Measurements from ENCODE around the gene POU3F3. TPM values are rescaled to one million over a fixed set of nuclear protein-coding genes. Genes with fewer than 3 reads are reported as not detected.

Gene POU3F3
- total and polyA plus RNA-seq, 2 of the 8 experiments (the other 6 are each of a cell fraction or from before 2014, with no cell fraction given), result 0.09 TPM; not detected in 1

DNA sequence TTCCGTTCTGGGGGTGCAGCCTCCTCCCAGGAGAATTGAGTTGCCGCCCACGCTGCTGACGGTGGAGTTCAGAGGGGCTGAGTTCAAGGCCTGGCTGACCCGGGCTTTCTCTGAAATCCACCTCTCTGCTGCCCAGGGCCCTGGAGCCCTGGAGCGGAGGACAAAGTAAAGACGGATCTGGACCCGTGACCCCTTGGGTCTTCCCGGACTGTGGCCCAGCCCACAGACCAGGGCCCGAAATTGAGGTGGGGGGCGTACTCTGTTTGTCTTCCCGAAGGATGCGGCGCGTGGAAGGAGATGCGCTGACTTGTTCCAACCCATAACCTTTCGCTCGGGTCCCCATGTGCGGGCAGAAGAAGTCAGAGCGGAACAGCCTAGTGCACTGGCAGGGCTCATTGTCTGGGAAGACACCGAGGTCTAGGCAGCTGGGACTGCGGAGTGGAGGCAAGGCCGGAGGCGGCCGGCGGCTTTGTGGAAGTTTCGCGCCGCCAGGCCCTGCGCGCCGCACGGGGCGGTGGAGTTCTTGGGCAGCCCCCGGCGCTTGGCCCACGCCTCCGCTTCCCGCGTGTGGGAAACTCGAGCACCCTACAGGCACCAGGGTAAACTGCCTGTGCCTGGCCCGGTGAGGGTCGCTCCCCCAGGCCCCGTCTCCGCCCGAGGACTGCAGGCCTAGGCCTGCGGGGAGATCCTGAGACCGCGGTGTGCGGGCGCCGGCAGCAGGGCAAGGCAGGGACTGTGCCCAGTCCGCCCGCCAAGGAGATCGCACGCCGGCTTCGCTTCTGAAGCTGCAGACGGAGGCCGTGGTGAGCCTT lies 9.8 kb downstream of the POU3F3 start:
- Histone ChIP-seq H3K79me2 (ENCODE audit: control insufficient read depth in 1 of 2, insufficient read depth in 2 of 2, low read length in 2 of 2) (no peaks in the 10 kb centered on the region), H2BK20ac (ENCODE audit: low read length) (no peak overlapping the region), H2BK15ac (ENCODE audit: low read length) (peak overlapping the region; percentile 61; the same call in 1 of the 2 replicates), H3K18ac (ENCODE audit: extremely low read depth, low read length) (peak overlapping the region; percentile 93; the same call in 1 of the 2 replicates), H3K23ac (ENCODE audit: insufficient read length) (no peak overlapping the region), H4K91ac (replicated peaks; ENCODE audit: insufficient read length, low read length) (no peak overlapping the region), H3K27me3 (replicated peaks in 1 of 4; ENCODE audit: control insufficient read depth in 3 of 4, extremely low read depth in 1 of 4, insufficient read depth in 3 of 4, low read length in 3 of 4) (peaks cover 76 to 100% (median 92%) of the 10 kb centered on the region in 4 experiments), H3K36me3 (ENCODE audit: control insufficient read depth in 2 of 4, insufficient read depth in 4 of 4, low read length in 3 of 4) (no peaks in the 10 kb centered on the region; a peak in 1 of 8 replicates), H2BK12ac (ENCODE audit: low read depth, low read length) (peak overlapping the region; percentile 80; the same call in 1 of the 2 replicates), H3K4me3 (ENCODE audit: extremely low read depth in 1 of 4, insufficient read depth in 2 of 4, low read depth in 3 of 4, low read length in 4 of 4) (peak overlapping the region in 3 of 4 experiments; percentile 21 to 47 (median 29); a peak in 6 of 8 replicates), H4K8ac (ENCODE audit: extremely low read depth, insufficient read depth, low read length) (peak overlapping the region; percentile 77; the same call in 1 of the 2 replicates), H3K27ac (ENCODE audit: low read depth, low read length) (no peak overlapping the region), H3K4me1 (replicated peaks in 1 of 4; ENCODE audit: control insufficient read depth in 3 of 4, insufficient read depth in 4 of 4, low read length in 3 of 4) (peaks cover 8 to 45% (median 24%) of the 10 kb centered on the region in 4 experiments), H3K4ac (replicated peaks; ENCODE audit: insufficient read length, low read depth, low read length) (no peak overlapping the region), H2BK120ac (replicated peaks; ENCODE audit: low read depth, low read length) (no peak overlapping the region), H3K9me3 (ENCODE audit: insufficient read depth in 2 of 2, low read depth in 1 of 2, low read length in 1 of 2) (no peaks in the 10 kb centered on the region), H3K79me1 (ENCODE audit: low read depth, low read length) (no peaks in the 10 kb centered on the region), H2BK5ac (ENCODE audit: low read depth, low read length) (no peak overlapping the region), H3K9ac (replicated peaks in 1 of 4; ENCODE audit: extremely low read depth in 1 of 4, low read depth in 3 of 4, low read length in 3 of 4) (no peak overlapping the region), H3K23me2 (ENCODE audit: low read depth, low read length) (peaks cover 10% of the 10 kb centered on the region), H4K5ac (ENCODE audit: insufficient read length, low read depth, low read length) (no peak overlapping the region), H3K56ac (replicated peaks; ENCODE audit: insufficient read length, low read depth, low read length) (no peak overlapping the region), H2AFZ (ENCODE audit: low read length) (0 out of 2 replicates have a peak overlapping the region, but pooled peaks have one; percentile 17), H4K20me1 (replicated peaks in 1 of 2; ENCODE audit: control insufficient read depth in 1 of 2, insufficient read depth in 2 of 2, low read length in 2 of 2) (peaks cover 19 to 34% of the 10 kb centered on the region in 2 experiments), H2AK5ac (ENCODE audit: low read depth, low read length) (no peak overlapping the region), H3K4me2 (ENCODE audit: insufficient read depth in 1 of 2, low read depth in 2 of 2, low read length in 2 of 2) (peak overlapping the region; percentile 66 to 70), H3K14ac (ENCODE audit: insufficient read length) (no peak overlapping the region)
- DNase-seq (ENCODE audit: low read depth in 1 of 2, low spot score in 2 of 2) (peak in 1 of 2 experiments; percentile 76), FAIRE-seq (no peak)
- WGBS, 2 experiments (ENCODE audit: extremely low coverage in 1 of 2, insufficient coverage in 1 of 2, insufficient read length in 1 of 2, insufficient replicate concordance in 2 of 2, low coverage in 1 of 2, low lambda C conversion rate in 2 of 2, missing lambda C conversion rate in 1 of 2), result 4% methylated on average over 30 of the region's 60 CpGs; no CpG with 5 or more reads in 1 of the 2 experiments
- ChIA-PET CTCF (ENCODE audit: partially characterized antibody) (no interaction called here), POLR2A (ENCODE audit: partially characterized antibody) (no interaction called here)
- TF ChIP-seq TEAD4 (IDR thresholded peaks at IDR 0.05; ENCODE audit: low read depth, low read length) (no peak), RXRA (IDR thresholded peaks at IDR 0.05; ENCODE audit: insufficient read depth, low read depth, low read length) (no peak), SUZ12 (IDR thresholded peaks at IDR 0.05; ENCODE audit: low read length) (peak; percentile 100), POLR2AphosphoS5 (IDR thresholded peaks at IDR 0.05; ENCODE audit: low read depth, low read length) (no peak), PHF8 (conservative IDR thresholded peaks at IDR 0.05; ENCODE audit: low read depth, low read length) (no peak), KDM5A (IDR thresholded peaks at IDR 0.05; ENCODE audit: low read length) (no peak), SIRT6 (IDR thresholded peaks at IDR 0.05; ENCODE audit: low read length) (no peak), CBX8 (IDR thresholded peaks at IDR 0.05; ENCODE audit: borderline replicate concordance, low read depth, low read length) (no peak; the same call in 1 of the 2 replicates)
